ENCODE data around the gene LIX1. TPM values are rescaled to one million over a fixed set of nuclear protein-coding genes. Genes with fewer than 3 reads are reported as not detected.

Gene LIX1
- total RNA-seq, 1 experiment from 2014 or later = not detected

DNA sequence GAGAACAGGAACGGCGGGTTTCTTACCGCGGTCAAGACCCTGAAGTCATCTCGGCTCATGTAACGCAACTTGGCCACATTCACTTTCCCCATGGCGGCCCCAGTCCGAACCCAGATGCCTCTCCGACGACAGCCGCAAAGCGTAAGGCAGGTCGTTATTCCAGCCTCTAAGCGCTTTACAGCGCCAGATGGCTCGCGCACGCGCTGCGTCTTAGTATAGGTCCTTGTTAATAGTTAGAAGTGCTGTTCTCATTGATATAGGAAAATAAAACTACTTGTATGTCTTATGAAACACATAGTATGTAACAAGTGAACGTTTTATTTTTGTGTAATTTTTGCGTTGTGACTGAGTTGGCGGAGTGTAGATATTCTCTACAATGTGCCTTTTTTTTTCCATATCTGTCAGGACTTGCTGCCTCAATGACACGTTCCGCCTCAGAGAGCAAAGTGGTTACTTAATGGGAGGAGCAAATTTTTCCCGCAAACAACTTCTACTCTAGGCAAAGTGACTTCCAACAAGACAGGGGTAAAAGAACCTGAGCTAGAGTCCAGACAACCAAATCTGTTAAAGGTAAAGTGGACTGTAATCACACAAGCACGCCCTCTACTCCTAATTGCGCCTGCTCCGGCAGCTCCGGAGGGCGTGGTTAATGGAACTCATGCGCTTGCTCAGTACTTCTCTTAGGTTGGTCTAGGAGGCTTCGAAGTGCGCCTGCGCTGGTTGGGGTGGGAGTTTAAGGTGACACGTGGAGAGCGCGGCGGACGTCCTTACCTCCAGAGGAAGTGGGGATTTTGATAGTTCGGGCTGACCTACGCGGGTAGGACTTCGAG lies 40.9 kb upstream of the LIX1 start, which contains the start of gene RIOK2 (continued):
- no peak for TF ChIP-seq ZNF416 (CRISPR knock-in tag; IDR thresholded peaks at IDR 0.05)
- TF ChIP-seq, protein P1, sequence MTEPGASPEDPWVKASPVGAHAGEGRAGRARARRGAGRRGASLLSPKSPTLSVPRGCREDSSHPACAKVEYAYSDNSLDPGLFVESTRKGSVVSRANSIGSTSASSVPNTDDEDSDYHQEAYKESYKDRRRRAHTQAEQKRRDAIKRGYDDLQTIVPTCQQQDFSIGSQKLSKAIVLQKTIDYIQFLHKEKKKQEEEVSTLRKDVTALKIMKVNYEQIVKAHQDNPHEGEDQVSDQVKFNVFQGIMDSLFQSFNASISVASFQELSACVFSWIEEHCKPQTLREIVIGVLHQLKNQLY (CRISPR knock-in tag; IDR thresholded peaks at IDR 0.05) = no peak
- TF ChIP-seq ATF1 (CRISPR knock-in tag; IDR thresholded peaks at IDR 0.05) = no peak
- TF ChIP-seq, protein P2, sequence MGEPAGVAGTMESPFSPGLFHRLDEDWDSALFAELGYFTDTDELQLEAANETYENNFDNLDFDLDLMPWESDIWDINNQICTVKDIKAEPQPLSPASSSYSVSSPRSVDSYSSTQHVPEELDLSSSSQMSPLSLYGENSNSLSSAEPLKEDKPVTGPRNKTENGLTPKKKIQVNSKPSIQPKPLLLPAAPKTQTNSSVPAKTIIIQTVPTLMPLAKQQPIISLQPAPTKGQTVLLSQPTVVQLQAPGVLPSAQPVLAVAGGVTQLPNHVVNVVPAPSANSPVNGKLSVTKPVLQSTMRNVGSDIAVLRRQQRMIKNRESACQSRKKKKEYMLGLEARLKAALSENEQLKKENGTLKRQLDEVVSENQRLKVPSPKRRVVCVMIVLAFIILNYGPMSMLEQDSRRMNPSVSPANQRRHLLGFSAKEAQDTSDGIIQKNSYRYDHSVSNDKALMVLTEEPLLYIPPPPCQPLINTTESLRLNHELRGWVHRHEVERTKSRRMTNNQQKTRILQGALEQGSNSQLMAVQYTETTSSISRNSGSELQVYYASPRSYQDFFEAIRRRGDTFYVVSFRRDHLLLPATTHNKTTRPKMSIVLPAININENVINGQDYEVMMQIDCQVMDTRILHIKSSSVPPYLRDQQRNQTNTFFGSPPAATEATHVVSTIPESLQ (CRISPR knock-in tag; IDR thresholded peaks at IDR 0.05) = no peak
- TF ChIP-seq KAT7 (CRISPR knock-in tag; IDR thresholded peaks at IDR 0.05; ENCODE audit: borderline replicate concordance) = no peak
- TF ChIP-seq, protein P3, sequence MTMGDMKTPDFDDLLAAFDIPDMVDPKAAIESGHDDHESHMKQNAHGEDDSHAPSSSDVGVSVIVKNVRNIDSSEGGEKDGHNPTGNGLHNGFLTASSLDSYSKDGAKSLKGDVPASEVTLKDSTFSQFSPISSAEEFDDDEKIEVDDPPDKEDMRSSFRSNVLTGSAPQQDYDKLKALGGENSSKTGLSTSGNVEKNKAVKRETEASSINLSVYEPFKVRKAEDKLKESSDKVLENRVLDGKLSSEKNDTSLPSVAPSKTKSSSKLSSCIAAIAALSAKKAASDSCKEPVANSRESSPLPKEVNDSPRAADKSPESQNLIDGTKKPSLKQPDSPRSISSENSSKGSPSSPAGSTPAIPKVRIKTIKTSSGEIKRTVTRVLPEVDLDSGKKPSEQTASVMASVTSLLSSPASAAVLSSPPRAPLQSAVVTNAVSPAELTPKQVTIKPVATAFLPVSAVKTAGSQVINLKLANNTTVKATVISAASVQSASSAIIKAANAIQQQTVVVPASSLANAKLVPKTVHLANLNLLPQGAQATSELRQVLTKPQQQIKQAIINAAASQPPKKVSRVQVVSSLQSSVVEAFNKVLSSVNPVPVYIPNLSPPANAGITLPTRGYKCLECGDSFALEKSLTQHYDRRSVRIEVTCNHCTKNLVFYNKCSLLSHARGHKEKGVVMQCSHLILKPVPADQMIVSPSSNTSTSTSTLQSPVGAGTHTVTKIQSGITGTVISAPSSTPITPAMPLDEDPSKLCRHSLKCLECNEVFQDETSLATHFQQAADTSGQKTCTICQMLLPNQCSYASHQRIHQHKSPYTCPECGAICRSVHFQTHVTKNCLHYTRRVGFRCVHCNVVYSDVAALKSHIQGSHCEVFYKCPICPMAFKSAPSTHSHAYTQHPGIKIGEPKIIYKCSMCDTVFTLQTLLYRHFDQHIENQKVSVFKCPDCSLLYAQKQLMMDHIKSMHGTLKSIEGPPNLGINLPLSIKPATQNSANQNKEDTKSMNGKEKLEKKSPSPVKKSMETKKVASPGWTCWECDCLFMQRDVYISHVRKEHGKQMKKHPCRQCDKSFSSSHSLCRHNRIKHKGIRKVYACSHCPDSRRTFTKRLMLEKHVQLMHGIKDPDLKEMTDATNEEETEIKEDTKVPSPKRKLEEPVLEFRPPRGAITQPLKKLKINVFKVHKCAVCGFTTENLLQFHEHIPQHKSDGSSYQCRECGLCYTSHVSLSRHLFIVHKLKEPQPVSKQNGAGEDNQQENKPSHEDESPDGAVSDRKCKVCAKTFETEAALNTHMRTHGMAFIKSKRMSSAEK (CRISPR knock-in tag; IDR thresholded peaks at IDR 0.05; ENCODE audit: borderline replicate concordance) = no peak
- TF ChIP-seq, protein P4, sequence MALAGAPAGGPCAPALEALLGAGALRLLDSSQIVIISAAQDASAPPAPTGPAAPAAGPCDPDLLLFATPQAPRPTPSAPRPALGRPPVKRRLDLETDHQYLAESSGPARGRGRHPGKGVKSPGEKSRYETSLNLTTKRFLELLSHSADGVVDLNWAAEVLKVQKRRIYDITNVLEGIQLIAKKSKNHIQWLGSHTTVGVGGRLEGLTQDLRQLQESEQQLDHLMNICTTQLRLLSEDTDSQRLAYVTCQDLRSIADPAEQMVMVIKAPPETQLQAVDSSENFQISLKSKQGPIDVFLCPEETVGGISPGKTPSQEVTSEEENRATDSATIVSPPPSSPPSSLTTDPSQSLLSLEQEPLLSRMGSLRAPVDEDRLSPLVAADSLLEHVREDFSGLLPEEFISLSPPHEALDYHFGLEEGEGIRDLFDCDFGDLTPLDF (CRISPR knock-in tag; IDR thresholded peaks at IDR 0.05) = 0 out of 2 replicates have a peak, but pooled peaks have one; percentile 77
- TF ChIP-seq ZNF219 (CRISPR knock-in tag; IDR thresholded peaks at IDR 0.05; ENCODE audit: borderline replicate concordance) = 0 out of 2 replicates have a peak, but pooled peaks have one; percentile 20
- no peak for TF ChIP-seq FOXJ3 (CRISPR knock-in tag; IDR thresholded peaks at IDR 0.05; ENCODE audit: borderline replicate concordance)
- TF ChIP-seq TEAD1 (CRISPR knock-in tag; IDR thresholded peaks at IDR 0.05) = peak; percentile 93
- TF ChIP-seq TP53 (CRISPR knock-in tag; IDR thresholded peaks at IDR 0.05) = peak; percentile 80; the same call in 1 of the 2 replicates
- TF ChIP-seq HMGA2 (CRISPR knock-in tag; IDR thresholded peaks at IDR 0.05) = no peak
- TF ChIP-seq, protein P5, sequence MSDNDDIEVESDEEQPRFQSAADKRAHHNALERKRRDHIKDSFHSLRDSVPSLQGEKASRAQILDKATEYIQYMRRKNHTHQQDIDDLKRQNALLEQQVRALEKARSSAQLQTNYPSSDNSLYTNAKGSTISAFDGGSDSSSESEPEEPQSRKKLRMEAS (CRISPR knock-in tag; IDR thresholded peaks at IDR 0.05) = peak; percentile 99
- TF ChIP-seq NFYB (CRISPR knock-in tag; conservative IDR thresholded peaks at IDR 0.05; ENCODE audit: low read depth) = no peak
- peak; percentile 77; the same call in 1 of the 2 replicates for TF ChIP-seq MYBL2 (CRISPR knock-in tag; IDR thresholded peaks at IDR 0.05)
- peak; percentile 15; the same call in 1 of the 2 replicates for TF ChIP-seq TEAD4 (CRISPR knock-in tag; IDR thresholded peaks at IDR 0.05)

DNA sequence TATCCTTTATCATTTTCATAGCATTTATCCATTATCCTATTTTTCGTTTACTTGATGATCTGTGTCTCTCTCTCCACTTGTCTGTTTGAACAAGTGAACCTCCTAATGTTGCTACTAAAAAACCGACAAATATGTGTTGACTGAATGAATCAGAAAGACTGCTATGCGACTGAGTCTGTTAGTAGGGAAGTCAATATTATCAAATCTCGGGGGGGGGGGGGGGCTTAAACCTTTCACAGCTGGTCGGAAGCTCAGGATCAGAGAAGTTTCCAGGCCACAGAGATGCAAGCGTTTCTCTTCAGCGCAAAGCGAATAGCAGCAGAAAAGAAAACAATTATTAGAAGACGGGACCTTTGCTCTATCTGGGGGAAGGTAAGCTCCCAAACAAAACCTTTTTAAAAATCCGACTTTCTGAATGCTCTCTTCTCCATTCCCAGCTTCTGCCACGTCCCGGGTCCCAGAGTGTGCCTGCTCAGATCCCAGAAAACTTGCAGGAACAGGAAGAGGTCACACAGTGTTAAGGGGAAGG lies 40.2 kb upstream of the LIX1 start:
- no peak for DNase-seq (ENCODE audit: low spot score)
- TF ChIP-seq, protein P6, sequence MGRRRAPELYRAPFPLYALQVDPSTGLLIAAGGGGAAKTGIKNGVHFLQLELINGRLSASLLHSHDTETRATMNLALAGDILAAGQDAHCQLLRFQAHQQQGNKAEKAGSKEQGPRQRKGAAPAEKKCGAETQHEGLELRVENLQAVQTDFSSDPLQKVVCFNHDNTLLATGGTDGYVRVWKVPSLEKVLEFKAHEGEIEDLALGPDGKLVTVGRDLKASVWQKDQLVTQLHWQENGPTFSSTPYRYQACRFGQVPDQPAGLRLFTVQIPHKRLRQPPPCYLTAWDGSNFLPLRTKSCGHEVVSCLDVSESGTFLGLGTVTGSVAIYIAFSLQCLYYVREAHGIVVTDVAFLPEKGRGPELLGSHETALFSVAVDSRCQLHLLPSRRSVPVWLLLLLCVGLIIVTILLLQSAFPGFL (CRISPR knock-in tag; IDR thresholded peaks at IDR 0.05; ENCODE audit: borderline replicate concordance) = no peak
- TF ChIP-seq, protein P7, sequence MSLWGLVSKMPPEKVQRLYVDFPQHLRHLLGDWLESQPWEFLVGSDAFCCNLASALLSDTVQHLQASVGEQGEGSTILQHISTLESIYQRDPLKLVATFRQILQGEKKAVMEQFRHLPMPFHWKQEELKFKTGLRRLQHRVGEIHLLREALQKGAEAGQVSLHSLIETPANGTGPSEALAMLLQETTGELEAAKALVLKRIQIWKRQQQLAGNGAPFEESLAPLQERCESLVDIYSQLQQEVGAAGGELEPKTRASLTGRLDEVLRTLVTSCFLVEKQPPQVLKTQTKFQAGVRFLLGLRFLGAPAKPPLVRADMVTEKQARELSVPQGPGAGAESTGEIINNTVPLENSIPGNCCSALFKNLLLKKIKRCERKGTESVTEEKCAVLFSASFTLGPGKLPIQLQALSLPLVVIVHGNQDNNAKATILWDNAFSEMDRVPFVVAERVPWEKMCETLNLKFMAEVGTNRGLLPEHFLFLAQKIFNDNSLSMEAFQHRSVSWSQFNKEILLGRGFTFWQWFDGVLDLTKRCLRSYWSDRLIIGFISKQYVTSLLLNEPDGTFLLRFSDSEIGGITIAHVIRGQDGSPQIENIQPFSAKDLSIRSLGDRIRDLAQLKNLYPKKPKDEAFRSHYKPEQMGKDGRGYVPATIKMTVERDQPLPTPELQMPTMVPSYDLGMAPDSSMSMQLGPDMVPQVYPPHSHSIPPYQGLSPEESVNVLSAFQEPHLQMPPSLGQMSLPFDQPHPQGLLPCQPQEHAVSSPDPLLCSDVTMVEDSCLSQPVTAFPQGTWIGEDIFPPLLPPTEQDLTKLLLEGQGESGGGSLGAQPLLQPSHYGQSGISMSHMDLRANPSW (CRISPR knock-in tag; conservative IDR thresholded peaks at IDR 0.05; ENCODE audit: low read depth) = no peak
- TF ChIP-seq, protein P8, sequence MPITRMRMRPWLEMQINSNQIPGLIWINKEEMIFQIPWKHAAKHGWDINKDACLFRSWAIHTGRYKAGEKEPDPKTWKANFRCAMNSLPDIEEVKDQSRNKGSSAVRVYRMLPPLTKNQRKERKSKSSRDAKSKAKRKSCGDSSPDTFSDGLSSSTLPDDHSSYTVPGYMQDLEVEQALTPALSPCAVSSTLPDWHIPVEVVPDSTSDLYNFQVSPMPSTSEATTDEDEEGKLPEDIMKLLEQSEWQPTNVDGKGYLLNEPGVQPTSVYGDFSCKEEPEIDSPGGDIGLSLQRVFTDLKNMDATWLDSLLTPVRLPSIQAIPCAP (CRISPR knock-in tag; IDR thresholded peaks at IDR 0.05) = 0 out of 2 replicates have a peak, but pooled peaks have one; percentile 22
- no peak for TF ChIP-seq NFE2L1 (CRISPR knock-in tag; IDR thresholded peaks at IDR 0.05)
- Mint-ChIP-seq H3K27ac (peak overlapping the region; percentile 100), H3K4me1 (peaks cover 13% of the 10 kb centered on the region), H3K36me3 (peaks cover 32% of the 10 kb centered on the region), H3K27me3 (ENCODE audit: low read depth) (peaks cover 19% of the 10 kb centered on the region), H3K9me3 (peaks cover 20% of the 10 kb centered on the region), H3K4me3 (peak overlapping the region; percentile 92)
- POLR2A ChIA-PET = no interaction called here
- ATAC-seq = no peak
- CTCF ChIA-PET = interaction anchor here (0.7 to 1.1 kb wide), 3 partner anchors 48 to 185 kb away, joined by 3 to 8 read pairs (median 3); no protein-coding TSS in a partner anchor
